OCI-LY3 (cell line): ENCODE data around the gene ANKMY2.

Experiments used
- CTCF ChIP-seq: fragments of 200-600, 300-600 bp; sonication (generic); IDR thresholded peaks from 2 replicates; pipeline ENCODE4 v1.5.1; 2014; ENCODE audit warnings: antibody characterized with exemption, low read length, low read depth
- EZH2phosphoT487 ChIP-seq: fragments of 200-600 bp; shearing (Covaris generic); IDR thresholded peaks from 2 replicates; pipeline ENCODE4 v1.6.1; 2018; ENCODE audit warnings: antibody characterized with exemption, mixed run types, low read depth

- TF ChIP-seq CTCF (no peak), EZH2phosphoT487 (no peak)
Measured at GRCh38 chr7:16660702-16661464, 15.3 kb upstream of the ANKMY2 start.
